ENCODE results near the gene CTSW. TPM values are rescaled to one million over a fixed set of nuclear protein-coding genes. Genes with fewer than 3 reads are reported as not detected.

CTSW gene
- total RNA-seq, 2 donors from 2014 or later = 2.2 to 16.8 TPM

- peaks cover 6 to 9% of the 10 kb centered on the region in 2 donors for H3K36me3 Mint-ChIP-seq
- peak; percentile 84 to 87 for ATAC-seq
- peak; percentile 94 to 98 for DNase-seq (ENCODE audit: low spot score in 2 of 2)
- H3K9me3 Mint-ChIP-seq = no peaks in the 10 kb centered on the region
- peak within 1 kb of the TSS; percentile 81 to 97 for H3K27ac Mint-ChIP-seq
Measured at GRCh38 chr11:65900125-65900898, 20.7 kb downstream of the CTSW start, which contains the start of gene FOSL1. Gene FOSL1, minus strand, starts transcription at chr11:65900388. Its CDS starts 49 bp downstream, at chr11:65900339.

DNA sequence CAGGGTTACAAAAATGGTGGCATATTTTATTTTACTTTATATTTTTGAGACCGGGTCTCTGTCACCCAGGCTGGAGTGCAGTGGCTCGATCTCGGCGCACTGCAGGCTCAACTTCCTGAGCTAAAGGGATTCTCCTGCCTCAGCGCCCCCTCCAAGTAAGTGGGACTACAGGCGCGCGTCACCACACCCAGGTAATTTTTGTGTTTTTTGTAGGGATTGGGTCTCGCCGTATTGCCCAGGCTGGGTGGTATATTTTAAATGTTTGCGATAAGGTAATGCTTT, 21.2 kb downstream of the CTSW start:
- peaks cover under 1 to 9% of the 10 kb centered on the region in 2 donors for H3K36me3 Mint-ChIP-seq
- no peak for DNase-seq (ENCODE audit: low spot score in 2 of 2)
- peak overlapping the region in 1 of 2 donors; percentile 97 for H3K27ac Mint-ChIP-seq
- no peak for ATAC-seq
- H3K9me3 Mint-ChIP-seq = no peaks in the 10 kb centered on the region

DNA sequence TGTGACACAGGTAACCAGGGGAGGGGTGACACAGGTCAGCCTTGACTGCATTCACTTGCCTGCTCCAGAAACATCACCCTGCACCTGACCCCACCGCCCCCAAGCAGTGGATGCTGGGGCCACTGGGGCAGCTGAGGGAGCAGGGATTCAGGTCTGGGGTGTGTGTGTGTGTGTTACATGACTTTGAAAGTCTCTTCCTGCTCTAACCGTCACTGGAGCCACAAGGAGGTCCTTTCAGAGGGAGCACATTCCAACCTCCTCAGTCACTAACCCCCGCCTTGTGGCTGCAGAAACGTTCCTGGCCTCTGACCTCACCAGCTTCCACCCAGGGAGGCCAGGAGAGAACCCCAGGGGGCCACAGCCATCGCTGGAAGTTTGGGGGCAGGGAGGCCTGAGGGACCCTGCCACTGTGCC, 23.4 kb downstream of the CTSW start:
- Mint-ChIP-seq H3K9me3 (no peaks in the 10 kb centered on the region), H3K27ac (no peak overlapping the region), H3K36me3 (peaks cover 0 to 9% of the 10 kb centered on the region in 2 donors)
- ATAC-seq (no peak), DNase-seq (ENCODE audit: low spot score in 2 of 2) (no peak)

GRCh38 chr11:65903715-65904114, 24.1 kb downstream of the CTSW start:
- DNase-seq (ENCODE audit: low spot score in 2 of 2) (no peak), ATAC-seq (no peak)
- peaks cover 0 to 5% of the 10 kb centered on the region in 2 donors for H3K36me3 Mint-ChIP-seq
- H3K27ac Mint-ChIP-seq = no peak overlapping the region
- no peaks in the 10 kb centered on the region for H3K9me3 Mint-ChIP-seq

- no peak for ATAC-seq
- DNase-seq (ENCODE audit: low spot score in 2 of 2) = no peak
- Mint-ChIP-seq H3K27ac (no peak overlapping the region), H3K36me3 (no peaks in the 10 kb centered on the region), H3K9me3 (no peaks in the 10 kb centered on the region)
Measured at GRCh38 chr11:65906602-65907001, 27.0 kb downstream of the CTSW start.

GRCh38 chr11:65907878-65908277, 28.2 kb downstream of the CTSW start:
- DNase-seq (ENCODE audit: low spot score in 2 of 2) = no peak
- Mint-ChIP-seq H3K27ac (no peak overlapping the region), H3K36me3 (no peaks in the 10 kb centered on the region), H3K9me3 (no peaks in the 10 kb centered on the region)
- ATAC-seq = no peak

GRCh38 chr11:65911682-65912568, 32.3 kb downstream of the CTSW start:
- ATAC-seq (peak in 1 of 2 donors; percentile 25), DNase-seq (ENCODE audit: low spot score in 2 of 2) (no peak)
- no peak overlapping the region for H3K27ac Mint-ChIP-seq
- no peaks in the 10 kb centered on the region for H3K9me3 Mint-ChIP-seq
- H3K36me3 Mint-ChIP-seq = peaks cover 0 to 3% of the 10 kb centered on the region in 2 donors

DNA sequence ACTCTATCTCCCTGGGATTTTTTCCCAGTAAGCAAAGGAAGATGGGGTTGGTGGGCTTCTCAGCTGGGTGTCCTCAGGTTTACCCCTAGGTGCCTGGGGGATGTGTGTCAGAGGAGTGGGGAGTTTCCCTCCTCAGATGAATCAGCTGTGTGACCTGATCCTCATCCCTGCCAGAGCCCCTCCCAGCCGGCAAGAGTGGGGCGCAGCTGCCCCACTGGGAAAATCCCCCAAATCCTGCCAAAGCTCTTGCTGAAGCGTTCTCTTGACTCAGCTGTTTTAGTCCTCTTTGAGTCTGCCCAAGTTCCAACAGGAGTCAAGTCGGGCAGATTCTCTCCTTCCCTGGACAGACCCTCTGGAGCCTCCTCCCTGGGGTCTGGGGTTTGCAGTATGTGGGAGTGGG, 33.2 kb downstream of the CTSW start:
- H3K27ac Mint-ChIP-seq = no peak overlapping the region
- no peak for DNase-seq (ENCODE audit: low spot score in 2 of 2)
- peak in 1 of 2 donors; percentile 59 for ATAC-seq

GRCh38 chr11:65915101-65915820, 35.6 kb downstream of the CTSW start:
- no peak for DNase-seq (ENCODE audit: low spot score in 2 of 2)
- no peak for ATAC-seq
- Mint-ChIP-seq H3K36me3 (peaks cover 0 to 11% of the 10 kb centered on the region in 2 donors), H3K27ac (peak overlapping the region in 1 of 2 donors; percentile 10), H3K9me3 (no peaks in the 10 kb centered on the region)

More for the DNA sequence above, 33.2 kb downstream of the CTSW start:
- peaks cover 0 to 6% of the 10 kb centered on the region in 2 donors for H3K36me3 Mint-ChIP-seq
- H3K9me3 Mint-ChIP-seq = no peaks in the 10 kb centered on the region

DNA sequence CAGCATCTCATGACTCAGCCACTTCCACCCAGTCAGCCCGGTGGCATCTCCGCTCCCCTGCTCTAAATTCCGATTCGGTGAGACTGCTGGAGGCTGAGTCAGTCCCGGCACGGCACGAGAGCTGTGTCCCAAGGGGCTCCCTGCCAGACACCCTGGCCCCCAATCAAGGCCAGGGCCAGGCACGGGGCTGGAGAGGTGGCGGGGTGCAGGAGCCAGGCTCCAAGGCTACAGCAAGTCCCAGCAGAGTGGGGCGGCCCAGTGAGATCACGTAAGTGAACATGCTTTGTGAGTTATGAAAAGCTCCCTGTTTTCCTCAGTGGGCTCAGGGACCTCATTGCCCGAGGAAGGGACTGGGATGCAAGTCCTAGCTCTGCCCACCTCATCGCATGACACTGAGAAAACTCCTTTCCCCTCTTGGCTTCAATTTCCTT, 36.2 kb downstream of the CTSW start:
- ATAC-seq = no peak
- no peak for DNase-seq (ENCODE audit: low spot score in 2 of 2)
- H3K36me3 Mint-ChIP-seq = peaks cover 0 to 11% of the 10 kb centered on the region in 2 donors
- H3K27ac Mint-ChIP-seq = no peak overlapping the region
- H3K9me3 Mint-ChIP-seq = no peaks in the 10 kb centered on the region

- DNase-seq (ENCODE audit: low spot score in 2 of 2) (no peak), ATAC-seq (no peak)
- Mint-ChIP-seq H3K27ac (no peak overlapping the region), H3K9me3 (no peaks in the 10 kb centered on the region), H3K36me3 (peaks cover 0 to 11% of the 10 kb centered on the region in 2 donors)
Measured at GRCh38 chr11:65916391-65916790, 36.8 kb downstream of the CTSW start.

DNA sequence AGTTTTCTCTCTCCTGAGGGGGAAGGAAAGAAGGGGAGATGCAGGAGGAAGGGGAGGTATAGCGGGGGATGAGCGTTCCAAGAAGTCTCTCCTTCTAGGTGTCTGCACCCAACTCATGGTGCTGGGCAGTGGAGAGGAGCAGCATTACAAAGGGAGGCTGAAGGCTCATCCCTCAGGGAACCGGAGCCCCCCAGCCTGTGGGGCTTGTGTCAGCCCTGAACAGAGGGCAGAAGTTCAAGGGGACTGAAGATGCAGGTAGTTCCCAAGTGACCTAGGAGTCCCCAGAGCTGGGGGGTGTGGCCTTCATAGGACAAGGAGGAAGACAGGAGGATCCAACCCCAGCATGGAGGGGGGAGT, 37.4 kb downstream of the CTSW start:
- peaks cover 0 to 11% of the 10 kb centered on the region in 2 donors for H3K36me3 Mint-ChIP-seq
- ATAC-seq = no peak
- no peaks in the 10 kb centered on the region for H3K9me3 Mint-ChIP-seq
- H3K27ac Mint-ChIP-seq = peak overlapping the region in 1 of 2 donors; percentile 33
- DNase-seq (ENCODE audit: low spot score in 2 of 2) = no peak

- ATAC-seq (no peak), DNase-seq (ENCODE audit: low spot score in 2 of 2) (no peak)
- peaks cover 0 to 11% of the 10 kb centered on the region in 2 donors for H3K36me3 Mint-ChIP-seq
- peak overlapping the region in 1 of 2 donors; percentile 88 for H3K27ac Mint-ChIP-seq
- no peaks in the 10 kb centered on the region for H3K9me3 Mint-ChIP-seq
Measured at GRCh38 chr11:65917434-65918210, 38.0 kb downstream of the CTSW start.

- DNase-seq (ENCODE audit: low spot score in 2 of 2) = no peak
- no peaks in the 10 kb centered on the region for H3K9me3 Mint-ChIP-seq
Measured at GRCh38 chr11:65918211-65919140, 38.8 kb downstream of the CTSW start, which contains the start of gene C11orf68. Gene C11orf68, minus strand, starts transcription at chr11:65919062. Its CDS starts 31 bp downstream, at chr11:65919031.

DNA sequence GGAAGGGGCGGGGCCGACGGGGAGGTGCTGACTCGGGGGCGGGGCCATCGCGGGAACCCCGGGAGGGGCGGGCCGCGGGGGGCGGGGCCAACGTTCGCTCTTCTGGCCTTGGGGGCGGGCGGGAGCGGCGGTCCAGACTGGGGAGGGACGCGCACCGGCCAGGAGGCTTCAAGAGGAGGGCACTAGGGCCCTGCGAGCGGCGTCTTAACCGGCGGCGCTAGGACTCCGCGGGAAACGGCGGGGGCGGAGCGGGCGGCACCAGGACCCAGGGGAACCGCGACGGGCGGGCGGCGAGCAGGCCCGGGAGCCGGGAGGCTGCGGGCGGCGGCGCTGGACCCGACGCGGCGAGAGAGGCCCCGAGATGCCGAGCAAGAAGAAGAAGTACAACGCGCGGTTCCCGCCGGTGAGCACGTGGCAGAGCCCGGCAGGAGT, 39.5 kb downstream of the CTSW start, which contains the start of gene DRAP1:
Gene DRAP1, plus strand, starts transcription at position 286 of the 432 bp plus-strand sequence. Its CDS starts 76 bp downstream, at position 362.
- no peaks in the 10 kb centered on the region for H3K9me3 Mint-ChIP-seq

More at GRCh38 chr11:65918211-65919140, 38.8 kb downstream of the CTSW start, which contains the start of gene C11orf68:
- peak within 1 kb of the TSS; percentile 84 to 88 for H3K27ac Mint-ChIP-seq
- peaks cover 0 to 11% of the 10 kb centered on the region in 2 donors for H3K36me3 Mint-ChIP-seq
- ATAC-seq = peak; percentile 74 to 78

More for the DNA sequence above, 39.5 kb downstream of the CTSW start, which contains the start of gene DRAP1:
- DNase-seq (ENCODE audit: low spot score in 2 of 2) (peak; percentile 95 to 96), ATAC-seq (peak; percentile 88 to 94)
- Mint-ChIP-seq H3K27ac (peak within 1 kb of the TSS; percentile 84 to 88), H3K36me3 (peaks cover 0 to 11% of the 10 kb centered on the region in 2 donors)

Measured in activated naive CD4-positive, alpha-beta T cell treated with anti-CD3 and anti-CD28 coated beads, Interleukin-2, amount 50 U/mL, for 72 hours (primary cell).